CD4-positive, alpha-beta T cell treated with Interferon alpha-2 for 1 hour (primary cell): ENCODE measurements around the gene ADCYAP1.
"Not testable (repeated sequence)": the region's sequence is repeated elsewhere in the genome, so short reads cannot be mapped to it uniquely, and the experiment has no call there.

Experiments
- DNase-seq, 2 donors: peaks; one replicate each; pipeline ENCODE4 v3.0.0-alpha.2; 2020 to 2022

Gene ADCYAP1

DNA sequence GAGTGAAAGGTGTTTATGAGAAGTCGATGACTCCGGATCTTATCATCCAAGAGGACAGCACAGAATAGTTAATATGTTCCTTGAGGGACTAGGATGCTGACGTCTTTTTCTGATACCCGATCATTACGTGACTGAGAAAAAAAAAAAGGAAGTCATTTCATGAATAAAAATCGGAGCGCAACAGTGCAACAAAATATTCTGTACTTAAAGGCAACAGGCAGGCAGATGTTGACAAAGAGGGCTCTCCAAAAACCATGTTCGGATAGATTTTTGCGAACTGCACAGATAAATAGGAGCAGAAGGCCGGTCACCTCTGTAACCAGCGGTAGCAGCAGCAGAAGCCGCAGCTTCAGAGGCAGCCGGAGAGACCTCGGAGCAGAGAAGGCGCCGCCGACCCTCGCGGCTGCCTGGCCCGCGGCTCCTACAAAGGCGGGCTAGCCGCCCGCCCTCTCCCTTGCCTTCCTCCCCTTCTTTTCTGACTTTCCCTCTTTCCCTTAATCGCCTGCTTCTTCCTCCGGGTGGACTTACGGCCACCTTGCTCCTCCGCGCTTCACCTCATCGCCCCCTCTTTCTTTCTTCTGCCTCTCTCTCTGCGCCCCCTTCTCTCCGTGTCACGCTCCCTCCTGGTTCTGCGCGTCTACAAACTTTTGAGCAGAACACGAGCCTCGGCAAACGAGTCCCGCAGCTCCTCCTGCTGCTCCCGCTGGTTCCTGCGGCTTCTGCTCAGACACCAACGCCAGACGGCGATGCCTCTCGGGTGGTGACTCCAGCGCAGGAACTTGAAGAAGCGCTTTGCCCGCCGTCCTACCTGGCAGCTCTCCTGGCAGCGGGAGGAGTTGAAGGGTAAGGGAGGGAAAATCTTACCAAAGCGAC is at the start of gene ADCYAP1:
ADCYAP1 (plus strand) TSS at position 654 of the 873 bp plus-strand sequence. CDS start 516 bp downstream, outside the sequence.
- DNase-seq: no peak

DNA sequence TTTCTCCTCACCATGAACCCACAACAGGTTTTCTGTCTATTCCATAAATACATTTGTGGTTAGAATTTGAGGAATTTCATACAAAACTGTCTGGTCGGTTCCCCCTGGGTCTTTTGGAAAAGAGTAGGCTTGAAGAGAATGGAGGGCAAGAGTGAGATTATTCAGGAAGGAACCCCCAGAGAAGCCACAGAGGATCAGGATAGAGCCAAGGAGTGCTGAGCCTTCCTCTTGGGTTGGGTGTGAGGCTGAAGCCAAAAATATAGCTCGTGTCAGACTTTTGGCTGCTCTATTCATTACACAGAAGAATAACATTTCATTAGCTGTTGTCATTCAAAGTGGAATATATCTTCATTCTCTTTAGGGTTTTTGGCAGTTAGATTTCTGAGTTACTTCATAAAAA is 46.7 kb upstream of the ADCYAP1 start:
- DNase-seq: no peak

DNA sequence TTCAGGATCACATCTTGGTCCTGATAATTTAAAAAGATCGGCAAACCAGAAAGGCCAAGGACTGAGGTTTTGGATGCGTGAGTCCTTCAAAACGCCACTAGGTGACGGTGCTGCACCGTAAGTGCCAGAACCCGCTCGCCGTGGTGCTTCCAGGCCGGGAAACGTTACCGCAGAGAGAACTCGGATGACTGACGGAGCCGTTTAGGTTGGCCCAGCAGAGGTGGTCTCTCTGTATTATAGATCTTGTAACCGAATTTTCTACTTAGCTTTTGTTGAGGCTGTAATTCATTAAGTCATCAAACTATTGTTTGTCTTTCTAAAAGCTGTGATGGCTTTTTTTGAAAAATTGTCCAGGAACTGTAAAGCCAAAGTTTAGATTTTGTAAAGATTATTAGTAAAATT is 39.8 kb upstream of the ADCYAP1 start:
- peak; percentile 38 to 64 for DNase-seq

DNA sequence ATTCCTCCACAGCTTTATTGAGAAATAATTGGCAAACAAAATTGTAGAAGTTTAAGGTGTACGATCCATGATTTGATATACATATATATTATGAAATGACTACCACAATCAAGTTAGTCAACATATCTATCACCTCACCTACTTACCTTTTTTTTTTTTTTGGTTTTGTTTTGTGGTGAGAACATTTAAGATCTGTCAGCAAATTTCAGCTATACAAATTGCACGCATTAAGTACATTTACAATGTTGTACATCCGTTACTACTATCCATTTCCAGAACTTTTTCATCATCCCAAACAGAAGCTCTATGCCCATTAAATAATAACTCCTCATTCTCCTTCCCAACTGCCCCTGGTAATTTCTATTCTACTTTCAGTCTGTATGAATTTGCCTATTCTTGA is 37.4 kb upstream of the ADCYAP1 start:
- no peak for DNase-seq

DNA sequence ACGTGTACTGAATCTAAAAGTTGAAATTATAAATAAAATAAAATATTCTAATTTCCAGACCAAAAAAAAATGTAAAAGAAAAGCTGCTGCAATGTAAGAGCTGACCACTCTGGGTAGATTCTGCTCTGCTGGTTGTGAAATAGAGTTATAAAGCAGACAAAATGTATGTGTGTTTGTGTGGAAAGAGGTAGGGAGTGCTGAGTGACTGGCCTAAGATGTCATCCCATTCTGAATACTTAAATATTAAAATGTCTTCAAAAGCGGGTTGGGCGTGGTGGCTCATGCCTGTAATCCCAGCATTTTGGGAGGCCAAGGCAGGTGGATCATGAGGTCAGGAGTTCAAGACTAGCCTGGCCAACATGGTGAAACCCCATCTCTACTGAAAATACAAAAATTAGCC is 31.2 kb upstream of the ADCYAP1 start:
- DNase-seq: not testable (repeated sequence)

DNA sequence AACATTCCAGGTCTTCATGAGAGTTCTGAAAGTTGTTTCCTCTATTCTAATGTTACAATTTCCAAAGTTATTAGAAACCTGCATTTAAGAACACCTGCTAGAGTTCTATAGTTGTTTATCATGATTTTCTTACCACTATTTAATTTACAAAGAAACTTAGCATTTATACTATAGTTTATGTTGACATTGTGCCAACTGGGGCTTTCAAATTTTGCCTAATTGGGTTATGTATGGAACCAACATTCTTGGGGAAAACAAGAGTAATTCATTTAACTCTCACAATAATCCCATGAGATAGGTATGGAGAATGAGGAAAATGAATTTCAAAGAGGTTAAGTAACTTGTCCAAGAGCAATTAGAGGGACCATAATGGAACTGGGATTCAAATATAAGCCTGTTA is 28.8 kb upstream of the ADCYAP1 start:
- no peak for DNase-seq

DNA sequence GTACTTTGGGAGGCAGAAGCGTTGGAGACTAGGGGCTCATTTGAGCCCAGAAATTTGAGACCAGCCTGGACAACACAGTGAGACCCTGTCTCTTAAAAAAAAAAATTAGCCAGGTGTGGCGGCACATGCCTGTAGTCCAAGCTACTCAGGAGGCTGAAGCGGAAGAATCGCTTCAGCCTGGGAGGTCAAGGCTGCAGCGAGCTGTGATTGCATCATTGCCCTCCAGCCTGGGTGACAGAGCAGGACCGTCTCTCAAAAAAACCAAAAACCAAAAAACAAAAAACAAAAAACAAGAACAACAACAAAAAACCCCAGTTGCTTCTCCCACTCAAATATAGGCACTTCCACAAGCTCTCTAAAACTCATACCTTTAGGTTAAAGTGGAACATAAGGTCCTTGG is 27.4 kb upstream of the ADCYAP1 start:
- no peak for DNase-seq

DNA sequence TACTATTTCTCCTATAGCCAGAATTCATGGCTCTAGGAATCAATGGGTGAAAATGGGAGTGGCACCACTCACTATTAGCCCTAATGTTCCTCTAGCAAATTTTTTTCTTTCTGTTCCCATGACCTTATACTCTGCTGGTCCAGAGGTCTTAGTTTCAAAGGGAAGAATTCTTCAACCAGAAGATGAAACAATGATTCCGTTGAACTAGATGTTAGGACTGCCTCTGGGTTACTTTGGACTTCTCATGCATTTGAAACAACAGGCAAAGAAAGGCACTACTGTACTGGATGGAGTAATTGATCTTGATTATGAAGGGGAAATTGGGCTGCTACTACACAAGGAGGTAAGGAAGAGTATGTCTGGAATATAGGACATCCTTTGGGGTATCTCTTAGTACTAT is 18.6 kb upstream of the ADCYAP1 start:
- DNase-seq: no peak

DNA sequence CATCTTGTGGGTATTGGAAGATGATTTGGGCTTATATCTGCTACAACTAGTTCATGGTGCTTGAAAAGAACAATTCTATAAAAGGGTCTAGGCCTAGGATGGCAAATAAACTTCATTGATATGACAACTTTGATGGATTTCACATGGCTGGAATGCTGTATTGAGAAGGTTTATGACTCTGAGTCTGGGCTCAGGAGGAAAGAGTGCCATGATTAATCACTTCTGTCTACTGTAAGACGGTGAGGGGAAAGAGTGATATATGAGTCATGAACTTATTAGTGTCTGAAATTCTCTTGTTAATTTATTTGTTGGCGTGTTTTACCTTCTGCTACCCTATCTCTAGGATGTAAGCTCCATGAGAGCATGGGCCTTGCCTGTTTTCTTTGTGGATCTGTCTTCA is 17.0 kb upstream of the ADCYAP1 start:
- no peak for DNase-seq

DNA sequence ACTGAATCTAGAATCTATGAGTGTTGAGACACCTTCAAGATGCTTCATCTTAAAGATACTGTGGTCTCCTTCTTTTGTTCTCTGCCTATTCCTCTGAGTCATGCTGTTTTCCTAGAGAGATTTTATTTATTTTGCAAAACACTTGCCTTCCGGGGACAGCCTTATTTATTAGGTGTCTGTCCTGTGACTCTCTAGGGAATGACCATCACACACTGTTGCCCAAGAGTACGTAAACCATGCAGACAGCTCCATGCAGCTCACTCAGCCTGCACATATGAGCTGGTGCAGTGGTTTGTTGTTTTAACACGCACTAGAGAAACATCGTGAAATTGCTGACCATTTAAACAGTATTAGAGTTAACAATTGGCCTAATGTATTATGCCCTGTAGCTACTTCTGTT is 12.4 kb upstream of the ADCYAP1 start:
- no peak for DNase-seq

DNA sequence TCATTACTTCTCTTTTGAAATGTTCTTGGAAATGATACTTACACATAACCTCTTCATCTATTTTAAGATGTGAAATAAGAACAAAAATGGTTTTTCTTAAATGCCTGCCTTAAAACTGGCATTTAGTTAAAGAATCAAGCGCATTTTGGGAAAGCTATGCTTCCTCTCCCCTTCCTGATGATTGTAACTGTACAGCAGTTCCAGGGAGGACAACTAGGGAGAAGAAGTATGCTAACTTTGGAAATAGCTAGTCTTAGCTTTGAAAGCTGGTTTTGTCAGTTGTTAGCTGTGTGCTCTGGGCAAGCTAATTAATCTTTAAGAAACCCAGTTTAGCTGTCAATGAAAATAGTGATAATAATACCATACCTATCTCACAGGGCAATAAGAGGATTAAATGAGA is 8.4 kb upstream of the ADCYAP1 start:
- no peak for DNase-seq

DNA sequence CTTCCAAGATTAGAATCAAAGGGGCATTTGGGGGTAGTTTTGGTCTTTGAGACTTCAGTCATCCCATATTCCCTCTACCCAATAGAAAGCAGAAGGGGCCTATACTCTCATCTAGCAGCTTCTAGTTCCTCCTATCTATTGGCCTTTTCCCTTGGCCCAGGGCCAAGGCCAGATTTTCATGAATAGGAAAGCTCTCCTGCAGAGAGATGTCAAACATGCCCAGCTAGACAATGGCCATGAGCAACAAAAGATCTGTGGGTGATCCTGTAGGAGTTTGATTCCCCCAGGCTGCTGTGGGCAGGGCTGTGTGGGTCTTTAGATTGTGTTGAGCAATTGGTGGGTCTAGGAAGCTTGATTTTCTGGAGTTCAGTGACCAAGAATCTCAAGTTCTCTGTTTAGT is 2.9 kb upstream of the ADCYAP1 start:
- no peak for DNase-seq

DNA sequence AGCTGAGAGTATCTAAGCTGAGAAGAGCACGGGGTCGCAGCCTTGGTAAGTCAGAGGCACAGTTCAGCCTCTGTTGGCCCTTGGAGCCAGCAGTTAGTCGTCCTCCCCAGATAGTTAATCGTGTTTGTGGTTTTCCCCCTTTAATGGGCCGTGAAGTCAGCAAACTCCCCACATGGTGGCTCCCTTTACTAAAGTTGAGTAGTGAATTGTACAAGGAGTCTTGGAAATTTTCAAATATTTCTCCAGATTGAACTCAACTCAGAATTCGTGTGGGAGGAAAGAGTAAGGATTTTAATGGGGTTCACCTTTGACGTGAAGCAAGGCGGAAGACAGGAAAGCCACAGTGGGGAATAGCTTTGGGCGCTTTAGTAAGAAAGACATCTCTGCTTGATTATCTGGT is 2.4 kb upstream of the ADCYAP1 start:
- no peak for DNase-seq

DNA sequence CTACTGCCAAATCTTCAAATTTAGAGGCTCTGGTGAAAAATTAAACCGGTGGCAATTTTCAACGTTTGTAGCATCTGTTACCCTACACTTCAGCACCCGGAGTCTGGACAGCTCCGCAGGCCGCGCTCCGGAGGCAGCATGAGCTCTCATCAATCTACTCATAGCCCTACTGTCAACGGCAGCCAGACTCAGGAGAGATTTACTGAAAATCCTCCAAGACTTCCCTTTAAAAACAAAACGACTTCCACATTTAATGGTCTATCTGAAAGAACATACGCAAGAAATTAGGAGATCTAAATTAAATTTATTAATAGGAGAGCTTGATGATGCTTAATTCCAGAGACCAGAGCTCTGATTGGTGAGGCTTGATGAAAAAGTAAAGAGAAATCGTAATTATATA is 970 bp upstream of the ADCYAP1 start:
- DNase-seq: peak in 1 of 2 donors; percentile 29

DNA sequence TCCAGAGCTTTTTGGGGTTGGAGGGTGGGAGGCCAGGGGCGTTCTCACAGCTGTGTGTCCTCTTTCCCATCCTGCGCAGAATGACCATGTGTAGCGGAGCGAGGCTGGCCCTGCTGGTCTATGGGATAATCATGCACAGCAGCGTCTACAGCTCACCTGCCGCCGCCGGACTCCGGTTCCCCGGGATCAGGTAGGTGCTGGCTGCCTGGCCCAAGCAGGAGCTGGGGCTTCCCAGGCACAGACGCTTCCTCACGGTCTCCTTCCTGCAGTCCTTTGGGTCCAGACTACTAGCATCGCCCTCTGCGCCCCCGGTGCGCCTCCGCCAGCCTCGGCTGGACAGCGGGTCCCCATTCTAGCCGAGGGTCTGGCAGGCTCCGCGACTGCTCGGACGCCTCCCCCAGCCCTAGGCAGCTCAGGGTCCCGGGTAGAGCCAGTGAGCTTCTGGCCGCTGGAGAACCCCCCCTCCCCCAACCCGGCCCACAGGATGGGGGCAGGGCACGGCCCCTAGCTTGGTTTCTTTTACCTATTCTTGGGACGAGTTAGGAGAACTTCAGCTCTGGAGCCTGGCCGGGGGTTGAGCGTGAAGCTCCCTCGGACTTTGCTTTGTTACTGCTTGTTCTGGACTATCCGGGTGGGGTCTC is 756 bp downstream of the ADCYAP1 start:
- DNase-seq: no peak

DNA sequence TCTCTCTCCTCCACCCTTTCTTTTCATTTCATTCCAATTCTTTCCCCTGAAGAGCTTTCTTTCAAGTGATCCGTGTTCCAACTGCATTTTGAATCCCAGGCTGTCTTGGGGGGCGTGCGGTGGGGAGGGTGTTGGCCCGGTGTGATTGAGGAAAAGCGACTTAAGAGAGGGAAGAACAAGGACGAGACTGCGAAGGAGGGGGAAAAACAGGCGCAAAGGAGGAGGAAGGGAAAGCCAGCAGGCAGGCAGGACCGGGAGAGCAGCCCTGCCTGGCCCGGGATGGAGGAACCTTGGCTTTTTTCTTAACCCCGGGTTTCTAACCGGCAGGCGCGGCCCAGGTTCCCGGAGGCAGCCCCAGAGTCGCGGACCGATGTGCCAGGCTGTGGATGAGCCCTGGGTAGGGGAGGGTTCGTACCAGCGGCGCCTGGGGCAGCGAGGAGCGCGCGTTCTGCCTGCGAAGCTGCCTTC is 1.3 kb downstream of the ADCYAP1 start:
- DNase-seq: no peak

DNA sequence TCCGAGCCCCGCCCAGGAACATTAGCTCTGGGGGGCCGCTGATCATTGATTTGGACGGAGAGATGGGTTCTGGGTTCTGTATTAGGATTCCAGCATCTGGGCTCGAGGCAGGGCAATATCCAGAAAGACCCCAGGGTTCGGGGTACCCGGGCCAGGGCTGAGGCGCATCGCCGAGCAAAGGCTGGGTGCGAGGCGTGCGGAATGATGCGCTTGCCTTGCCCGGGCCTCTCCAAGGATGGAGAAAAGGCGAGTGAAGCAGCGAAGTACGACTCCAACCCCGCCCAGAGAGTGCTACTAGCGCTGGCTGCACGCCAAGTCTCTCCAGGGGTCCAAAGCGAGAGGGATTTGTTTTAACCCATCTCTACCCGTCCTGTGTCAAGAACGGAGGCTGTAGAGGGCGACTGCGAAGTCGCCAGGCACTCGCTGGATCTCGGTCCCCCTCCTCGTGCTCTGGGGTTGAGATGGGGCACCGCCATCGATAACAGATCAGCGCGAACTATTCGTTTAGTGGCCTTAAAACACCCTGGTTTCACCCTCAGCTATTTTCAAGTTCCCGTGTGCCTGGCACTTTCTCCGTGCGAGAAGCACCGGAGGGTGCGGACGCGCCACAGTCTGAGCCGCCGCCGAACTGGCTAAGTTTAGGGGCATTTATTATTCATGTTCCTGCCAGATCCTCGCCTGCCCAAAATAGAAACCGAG is 1.9 kb downstream of the ADCYAP1 start:
- DNase-seq: no peak

DNA sequence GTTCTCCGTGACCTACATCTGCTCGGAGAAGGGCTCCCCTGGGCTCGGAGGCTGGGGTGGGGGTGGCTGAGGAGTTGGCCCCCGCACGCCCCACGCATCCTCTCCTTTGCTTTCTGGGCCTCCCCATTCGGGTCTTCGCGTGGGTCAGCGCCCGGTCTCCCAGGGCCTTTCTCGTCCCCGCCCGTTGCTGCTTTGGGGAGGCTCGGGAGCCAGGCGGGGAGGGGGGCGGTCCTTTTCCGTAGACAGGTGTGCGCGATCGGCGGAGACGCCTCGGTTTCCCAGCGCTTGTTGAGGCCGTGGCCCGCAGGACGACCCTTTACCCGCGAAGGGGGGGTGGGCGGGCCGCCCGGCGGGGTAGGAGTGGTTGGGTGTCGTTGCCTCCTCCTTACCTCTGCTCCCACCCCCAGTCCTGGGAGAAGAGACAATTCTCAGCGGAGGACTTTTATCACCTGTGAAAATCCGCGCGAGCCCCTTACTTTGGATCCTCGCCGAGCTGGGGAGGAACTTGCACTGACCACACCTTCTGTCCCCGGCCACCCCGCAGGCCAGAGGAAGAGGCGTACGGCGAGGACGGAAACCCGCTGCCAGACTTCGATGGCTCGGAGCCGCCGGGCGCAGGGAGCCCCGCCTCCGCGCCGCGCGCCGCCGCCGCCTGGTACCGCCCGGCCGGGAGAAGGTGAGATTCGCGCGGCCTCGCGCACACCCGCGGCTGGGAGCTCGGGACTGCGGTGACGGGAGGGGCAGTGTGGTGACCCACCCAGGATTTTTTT is 2.6 kb downstream of the ADCYAP1 start:
- DNase-seq: no peak

DNA sequence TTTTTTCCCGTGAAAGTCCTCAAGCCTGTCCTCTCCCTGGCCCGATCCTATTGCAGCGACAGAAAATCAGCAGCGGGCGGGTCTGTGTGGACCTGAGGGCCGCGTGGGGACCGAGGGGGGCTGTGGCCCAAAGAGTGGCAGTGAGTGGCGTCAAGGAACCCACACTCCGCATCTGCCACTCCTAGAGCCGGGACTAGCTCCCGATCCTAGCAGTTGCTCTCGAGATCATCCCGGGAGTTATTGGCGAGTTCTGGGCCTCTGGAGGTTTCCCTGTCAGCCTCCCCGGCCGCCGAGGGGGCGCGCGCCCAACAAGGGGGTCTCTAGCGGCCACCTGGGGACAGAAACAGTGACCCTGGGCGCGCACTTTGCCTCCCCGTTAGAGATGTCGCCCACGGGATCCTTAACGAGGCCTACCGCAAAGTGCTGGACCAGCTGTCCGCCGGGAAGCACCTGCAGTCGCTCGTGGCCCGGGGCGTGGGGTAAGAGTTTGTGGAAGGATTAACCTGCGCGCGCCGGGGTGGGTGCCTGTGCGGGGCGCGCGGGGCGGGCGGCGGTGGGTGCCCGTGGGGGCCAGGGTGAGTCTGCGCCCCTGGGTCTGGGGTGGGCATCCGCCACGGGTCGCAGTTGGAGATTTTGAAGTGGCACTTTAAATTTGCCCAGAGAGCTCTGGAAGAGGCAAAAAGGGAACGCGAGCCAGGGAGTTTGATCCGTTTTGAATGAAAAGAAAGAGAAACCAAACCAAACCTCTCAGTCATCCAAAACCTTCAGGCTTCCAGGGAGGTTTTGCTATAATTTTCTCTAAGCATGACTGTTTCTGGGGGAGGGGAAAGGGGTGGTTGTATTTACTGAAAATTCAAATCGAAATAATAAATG is 3.5 kb downstream of the ADCYAP1 start:
- no peak for DNase-seq

DNA sequence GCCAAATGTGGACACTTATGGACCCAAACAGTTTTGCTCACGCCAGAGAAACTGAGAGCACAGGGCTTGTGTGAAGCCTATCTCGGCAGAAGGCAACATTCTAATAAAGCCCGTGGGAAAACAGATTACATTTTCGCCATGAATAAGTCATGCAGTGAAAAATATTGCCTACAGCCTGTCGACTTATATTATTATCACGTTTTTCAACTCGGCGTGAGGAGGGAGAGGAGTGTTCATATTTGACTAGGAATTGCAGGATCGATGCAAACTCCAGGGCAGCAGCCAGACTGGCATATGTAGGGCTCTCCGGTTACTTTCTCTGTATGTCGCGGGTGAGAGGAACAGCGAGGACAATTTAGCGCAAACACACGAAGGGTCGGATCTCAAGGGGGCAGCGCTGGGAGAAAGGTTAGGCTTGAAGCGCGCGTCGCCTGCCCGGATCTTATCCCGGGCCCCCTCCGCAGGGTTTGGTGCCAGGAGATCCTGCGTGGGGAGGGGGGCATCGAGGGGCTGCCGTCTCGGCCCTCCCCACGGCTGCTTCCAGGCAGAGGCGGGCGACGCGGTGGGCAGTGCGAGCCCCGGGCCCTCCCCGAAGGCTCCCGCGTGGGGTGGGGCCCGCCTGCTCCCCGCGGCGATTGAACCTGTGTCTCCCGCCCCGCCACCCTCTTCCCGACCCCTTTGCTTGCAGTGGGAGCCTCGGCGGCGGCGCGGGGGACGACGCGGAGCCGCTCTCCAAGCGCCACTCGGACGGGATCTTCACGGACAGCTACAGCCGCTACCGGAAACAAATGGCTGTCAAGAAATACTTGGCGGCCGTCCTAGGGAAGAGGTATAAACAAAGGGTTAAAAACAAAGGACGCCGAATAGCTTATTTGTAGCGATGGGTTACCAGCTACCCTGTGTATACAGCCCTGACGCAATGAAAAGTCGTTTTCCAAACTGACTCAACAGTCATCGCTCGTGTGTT is 4.4 kb downstream of the ADCYAP1 start:
- DNase-seq: no peak

DNA sequence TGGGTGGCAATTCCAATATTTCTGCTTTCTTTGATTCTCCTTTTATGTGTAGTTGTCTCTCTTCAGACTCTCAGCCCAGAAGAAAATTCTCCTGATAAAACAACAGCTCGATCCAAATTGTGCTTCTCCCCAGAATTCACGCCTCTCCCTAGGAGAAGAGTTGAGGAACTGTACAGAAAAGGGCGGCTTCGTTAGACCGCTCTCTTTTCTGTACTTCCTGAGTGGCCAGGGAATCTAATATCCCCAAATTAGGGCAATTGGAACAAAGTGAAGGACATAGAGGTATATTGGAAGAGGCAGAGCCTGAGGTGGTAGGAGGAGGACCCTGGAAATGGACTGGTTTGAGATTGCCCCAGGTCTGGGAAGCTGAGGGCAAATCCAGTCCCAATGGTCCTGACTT is 5.6 kb downstream of the ADCYAP1 start:
- no peak for DNase-seq
